Stimulated activated CD4-positive, alpha-beta T cell treated with anti-CD3 and anti-CD28 coated beads, TNF-alpha, amount 100 ng/mL, for 48 hours (primary cell): Measurements from ENCODE around the gene PTPRT.

Source experiments
- DNase-seq, 3 donors: peaks; one replicate each; pipeline ENCODE4 v3.0.0-alpha.2; 2020; ENCODE audit warnings: low read depth in 3 of 3

PTPRT gene

DNA sequence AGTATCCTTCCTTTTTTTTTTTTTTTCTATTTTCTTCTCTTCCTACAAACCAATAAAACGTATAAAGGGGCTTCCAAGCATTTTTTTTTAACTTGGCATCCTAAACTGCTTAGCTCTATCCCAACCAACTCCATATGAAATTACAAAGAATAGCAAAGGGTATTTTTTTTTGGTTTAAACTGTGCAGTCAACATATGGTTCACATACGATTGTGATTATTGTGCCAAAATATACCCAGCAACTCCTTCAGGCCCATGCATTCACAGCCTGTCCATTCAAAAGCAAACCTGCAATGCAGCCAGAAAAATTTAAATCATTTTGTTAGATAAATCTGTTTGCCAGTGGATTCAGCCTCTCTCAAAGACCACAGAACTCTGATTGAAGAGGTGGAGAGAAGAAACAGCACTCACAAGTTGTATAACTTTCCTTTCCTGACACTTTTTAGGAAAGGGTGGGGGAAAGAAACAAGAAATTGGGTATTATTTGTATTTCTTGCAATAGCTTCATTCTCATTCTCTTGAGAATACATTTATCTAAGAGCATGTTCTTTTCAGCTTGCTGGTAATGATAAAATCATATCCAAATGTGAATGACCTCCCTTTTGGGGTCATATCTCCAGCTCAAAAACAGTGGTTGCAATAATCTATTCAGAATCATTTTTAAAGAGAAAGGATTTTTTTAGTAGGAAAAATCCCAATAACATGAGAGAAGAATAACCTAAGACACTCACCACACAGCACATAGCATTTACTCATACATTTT, 870.3 kb downstream of the PTPRT start:
- no peak for DNase-seq

DNA sequence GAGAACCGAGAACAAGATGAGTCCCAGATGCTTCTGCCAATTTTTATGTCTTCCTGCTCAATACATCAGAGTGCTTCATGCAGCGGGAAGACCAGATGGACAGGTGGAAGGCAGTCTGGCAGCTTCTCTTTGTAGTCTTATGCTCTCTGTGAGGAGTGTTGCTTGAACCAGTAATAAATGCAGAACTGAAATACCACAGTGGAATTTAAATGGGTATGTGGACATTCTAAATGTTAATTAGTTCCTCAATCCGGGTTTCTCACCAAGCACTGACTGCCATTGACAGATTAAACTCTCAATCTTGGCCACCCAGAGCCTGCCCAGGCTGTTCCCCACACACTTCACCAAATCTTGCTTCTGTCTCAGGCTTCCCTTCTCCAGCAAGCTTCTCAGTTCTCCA, 876.0 kb downstream of the PTPRT start:
- no peak for DNase-seq

DNA sequence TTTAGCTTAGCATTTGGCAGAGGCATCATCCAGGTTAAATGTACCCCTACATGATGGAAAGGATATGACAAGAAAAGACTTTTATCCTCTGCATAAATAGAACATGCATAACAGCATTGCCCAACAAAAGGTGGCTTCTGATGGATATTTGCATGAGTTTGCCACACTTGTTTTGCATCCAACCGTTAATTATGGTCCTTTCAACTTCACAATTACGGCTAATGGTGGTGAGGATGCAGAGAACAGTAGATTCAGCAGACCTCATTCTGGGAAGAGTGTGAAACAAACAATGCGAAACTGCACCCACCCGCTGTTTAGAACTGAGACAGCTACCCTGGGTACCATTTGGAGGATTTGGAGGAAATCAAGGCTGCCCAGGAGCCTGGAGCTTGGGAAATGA, 880.7 kb downstream of the PTPRT start:
- no peak for DNase-seq

GRCh38 chr20:42308171-42308570, 881.5 kb downstream of the PTPRT start:
- DNase-seq = no peak

DNA sequence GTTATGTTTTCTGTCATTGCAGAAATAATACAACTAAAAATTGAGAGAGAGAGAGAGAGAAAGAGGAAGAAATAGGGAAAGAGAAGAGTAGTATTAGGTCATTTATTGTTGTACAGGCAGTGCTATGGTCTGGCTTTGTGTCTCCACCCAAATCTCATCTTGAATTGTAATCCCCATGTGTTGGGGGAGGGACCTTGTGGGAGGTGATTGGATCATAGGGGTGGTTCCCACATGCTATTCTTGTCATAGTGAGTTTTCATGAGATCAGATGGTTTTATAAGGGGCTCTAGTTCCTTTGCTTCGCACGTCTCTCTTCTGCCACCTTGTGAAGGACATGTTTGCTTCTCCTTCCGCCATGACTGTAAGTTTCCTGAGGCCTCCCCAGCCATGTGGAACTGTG, 894.1 kb downstream of the PTPRT start:
- no peak for DNase-seq

- DNase-seq = no peak
These were observed 894.7 kb downstream of the PTPRT start for GRCh38 chr20:42294976-42295375.

DNA sequence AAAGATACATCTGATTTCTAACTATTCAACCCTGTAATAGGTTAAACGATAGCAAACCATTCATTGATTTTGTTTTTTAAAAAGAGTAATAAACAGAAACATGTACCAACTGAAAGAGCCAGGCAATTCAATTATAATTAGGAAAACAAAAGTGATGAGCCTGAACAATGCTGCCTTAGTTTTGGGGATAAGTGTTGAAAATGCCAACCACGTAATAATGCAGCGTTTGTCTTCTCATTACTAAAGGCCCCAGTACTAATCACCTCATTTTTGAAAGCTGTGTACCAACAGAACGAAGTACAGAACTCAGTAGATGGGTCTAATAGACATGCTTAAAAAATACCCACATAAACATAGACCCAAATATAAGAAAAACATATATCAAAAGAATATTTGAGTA, 907.9 kb downstream of the PTPRT start:
- DNase-seq = no peak

GRCh38 chr20:42276718-42277602, 912.7 kb downstream of the PTPRT start:
- DNase-seq = no peak

DNA sequence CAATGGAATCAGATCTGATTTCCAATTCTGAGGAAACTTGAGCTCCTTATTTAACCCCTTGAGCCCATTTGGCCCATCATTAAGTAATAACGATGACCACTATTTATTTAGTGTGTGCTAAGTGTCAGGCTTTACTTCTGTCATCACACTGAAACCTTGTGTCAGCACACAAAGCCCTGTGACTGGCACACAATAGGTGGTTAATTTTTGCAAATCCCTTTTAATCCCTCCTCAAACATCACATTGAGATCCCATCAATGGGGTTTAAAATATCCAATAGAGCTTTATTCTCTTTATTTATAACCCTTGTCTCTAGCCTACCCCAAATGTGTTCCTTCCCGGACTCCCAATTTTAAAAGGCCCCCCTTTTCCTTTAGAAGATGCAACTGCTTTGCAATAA, 914.7 kb downstream of the PTPRT start:
- no peak for DNase-seq

DNA sequence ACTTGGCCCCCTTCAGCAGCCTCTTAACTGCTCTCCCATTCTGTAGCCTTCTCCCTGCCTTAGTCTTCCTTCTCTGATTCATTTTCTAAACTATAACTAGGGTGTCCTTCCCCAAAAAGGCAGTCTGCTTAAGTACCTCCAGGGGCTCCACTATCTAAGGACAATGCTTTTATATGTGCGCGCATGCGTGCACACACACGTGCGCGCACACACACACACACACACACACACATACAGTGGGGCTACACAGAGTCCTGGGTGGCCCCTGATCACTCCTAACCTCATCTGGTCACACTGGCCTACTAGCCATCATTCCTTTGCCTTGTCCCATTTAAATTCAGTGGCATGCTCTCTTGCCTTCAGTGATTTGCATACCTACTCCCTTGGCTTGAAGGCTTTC, 917.2 kb downstream of the PTPRT start:
- DNase-seq = no peak

- DNase-seq = no peak
These were observed 919.2 kb downstream of the PTPRT start for GRCh38 chr20:42270539-42270938.

GRCh38 chr20:42267793-42268384, 921.8 kb downstream of the PTPRT start:
- no peak for DNase-seq

DNA sequence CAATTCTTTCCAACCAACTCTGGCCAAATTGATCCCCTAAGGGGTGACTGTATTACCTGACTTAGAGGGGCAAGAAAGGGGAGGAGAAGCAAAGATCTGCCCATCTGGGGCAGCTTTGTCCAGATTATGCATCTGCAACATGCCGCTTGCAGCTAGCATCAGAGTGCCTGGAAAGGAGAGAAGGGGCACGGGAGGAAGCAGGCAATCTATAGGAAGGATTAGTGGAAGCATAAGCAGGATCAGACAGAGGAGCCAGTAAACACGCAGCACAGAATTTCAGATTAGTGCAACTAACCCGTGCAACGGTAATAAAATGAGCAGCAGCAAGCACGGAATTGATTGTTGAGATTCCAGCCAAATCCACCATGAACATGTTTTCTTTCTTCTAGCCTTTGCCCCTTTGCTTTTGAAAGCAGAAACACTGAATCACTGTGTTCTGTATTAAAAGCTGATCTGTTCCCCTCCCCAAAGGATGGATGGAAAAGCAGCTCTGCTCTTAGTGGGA, 927.9 kb downstream of the PTPRT start:
- no peak for DNase-seq

GRCh38 chr20:42260184-42260583, 929.5 kb downstream of the PTPRT start:
- DNase-seq = no peak

DNA sequence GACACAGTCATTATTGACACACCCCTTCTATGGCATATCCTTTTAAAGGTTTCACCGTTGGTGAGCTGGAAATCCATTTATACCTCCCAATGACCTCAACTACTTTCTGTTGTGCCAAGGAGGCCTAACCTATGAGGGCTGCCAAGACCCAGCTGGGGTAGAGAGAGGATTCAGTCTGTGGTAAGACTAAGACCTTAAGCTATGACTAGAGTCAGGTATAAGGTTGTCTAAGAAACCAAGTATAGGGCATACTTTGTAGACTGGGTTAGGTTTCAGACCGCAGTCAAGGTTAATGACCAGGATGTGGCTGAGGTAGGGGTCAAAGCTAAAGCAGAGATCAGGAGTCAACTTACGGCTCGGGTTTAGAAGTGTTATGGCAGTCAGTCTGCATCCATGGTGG, 930.3 kb downstream of the PTPRT start:
- no peak for DNase-seq

DNA sequence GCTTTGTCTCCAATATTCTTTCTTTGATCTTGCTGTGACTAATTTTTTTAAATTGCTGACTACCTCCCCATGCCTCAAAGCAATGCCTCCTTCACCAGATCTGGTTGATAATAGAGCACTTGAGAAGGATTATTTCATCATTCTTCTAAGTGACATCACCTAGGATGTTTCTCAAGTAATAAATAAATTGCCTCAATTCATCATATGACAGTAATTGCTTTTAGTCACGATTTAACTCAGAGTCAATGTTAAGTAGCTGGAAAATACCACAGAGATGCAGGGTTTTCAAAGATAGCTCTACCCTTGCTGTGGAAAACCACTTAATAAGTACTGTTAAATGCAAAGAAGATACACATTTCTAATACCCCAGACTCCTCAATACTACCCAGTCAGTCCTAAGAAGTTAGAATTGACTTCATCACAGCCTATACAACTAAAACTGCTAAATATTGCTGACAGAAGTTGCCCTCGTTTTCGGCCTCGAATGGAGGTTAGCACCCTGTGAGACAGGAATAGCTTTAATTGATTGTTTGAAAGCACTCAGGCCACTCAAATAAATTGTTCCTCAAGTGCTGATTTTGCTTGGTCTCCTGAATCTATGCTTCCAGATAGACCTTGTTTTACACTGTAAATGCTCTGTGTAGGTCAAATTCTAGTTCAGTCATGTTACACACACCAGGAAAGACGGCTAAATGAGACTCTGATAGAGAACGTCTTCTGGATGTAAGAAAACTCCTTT, 931.0 kb downstream of the PTPRT start:
- DNase-seq = no peak

GRCh38 chr20:42255821-42256220, 933.9 kb downstream of the PTPRT start:
- no peak for DNase-seq

DNA sequence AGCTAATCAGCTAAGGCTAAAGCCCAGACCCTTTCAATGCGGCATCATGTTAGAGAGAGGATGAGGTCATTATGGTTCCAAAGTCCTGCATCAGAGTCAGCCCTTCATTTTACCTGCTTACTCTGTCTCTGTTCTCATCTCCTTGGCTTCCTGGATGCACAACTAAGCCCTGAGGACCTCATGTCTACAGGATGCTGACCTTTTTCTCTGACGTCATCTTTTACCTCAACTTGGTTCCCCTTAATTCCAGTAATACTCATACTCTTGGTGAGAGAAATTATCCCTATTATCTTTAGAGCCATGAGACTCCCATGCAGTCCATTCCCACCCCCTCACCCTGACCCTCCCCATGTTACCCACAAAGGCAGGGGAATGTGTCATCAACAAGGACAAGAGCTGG, 935.0 kb downstream of the PTPRT start:
- DNase-seq = no peak

DNA sequence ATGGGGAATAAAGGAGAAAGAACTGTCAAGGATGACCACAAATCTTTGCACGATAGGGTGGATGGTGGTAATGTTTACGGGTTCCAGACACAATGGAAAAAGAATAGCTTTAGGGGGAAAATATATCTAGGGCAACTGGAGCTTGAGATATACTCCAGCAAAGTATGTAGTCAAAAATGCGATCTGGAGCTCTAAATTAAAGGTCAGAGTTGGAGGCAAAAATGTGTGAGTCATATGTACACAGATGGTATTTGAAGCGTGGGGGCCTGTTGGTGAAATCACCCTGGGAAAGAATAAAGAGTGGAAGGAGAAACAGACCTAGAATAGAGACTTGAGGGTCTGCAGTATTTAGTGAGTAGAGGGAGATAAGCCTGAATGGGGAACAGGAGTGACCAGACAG, 937.6 kb downstream of the PTPRT start:
- DNase-seq = no peak

- no peak for DNase-seq
These were observed 970.9 kb downstream of the PTPRT start for GRCh38 chr20:42218621-42219374.

DNA sequence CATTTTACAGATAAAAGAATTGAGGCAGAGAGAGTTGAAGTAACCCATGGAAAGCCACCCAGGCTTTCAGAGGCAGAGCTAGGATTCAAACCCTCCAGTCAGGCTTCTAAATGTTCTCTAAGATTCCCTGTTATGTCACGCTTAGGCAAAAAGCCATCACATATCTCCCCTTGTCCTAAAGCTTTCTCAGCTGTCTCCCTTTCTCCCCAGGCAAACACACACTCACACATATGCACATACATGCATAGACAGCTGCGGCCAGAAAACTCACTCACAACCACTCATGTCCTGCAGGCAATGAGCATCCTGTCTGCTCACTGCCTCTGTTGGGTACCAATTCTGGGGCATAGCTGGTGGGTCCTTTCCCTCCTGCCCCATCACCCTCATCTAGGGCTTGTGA, 975.6 kb downstream of the PTPRT start:
- no peak for DNase-seq
